ENCODE results near the gene UVSSA. TPM values are rescaled to one million over a fixed set of nuclear protein-coding genes. Genes with fewer than 3 reads are reported as not detected.

The UVSSA gene, protein sequence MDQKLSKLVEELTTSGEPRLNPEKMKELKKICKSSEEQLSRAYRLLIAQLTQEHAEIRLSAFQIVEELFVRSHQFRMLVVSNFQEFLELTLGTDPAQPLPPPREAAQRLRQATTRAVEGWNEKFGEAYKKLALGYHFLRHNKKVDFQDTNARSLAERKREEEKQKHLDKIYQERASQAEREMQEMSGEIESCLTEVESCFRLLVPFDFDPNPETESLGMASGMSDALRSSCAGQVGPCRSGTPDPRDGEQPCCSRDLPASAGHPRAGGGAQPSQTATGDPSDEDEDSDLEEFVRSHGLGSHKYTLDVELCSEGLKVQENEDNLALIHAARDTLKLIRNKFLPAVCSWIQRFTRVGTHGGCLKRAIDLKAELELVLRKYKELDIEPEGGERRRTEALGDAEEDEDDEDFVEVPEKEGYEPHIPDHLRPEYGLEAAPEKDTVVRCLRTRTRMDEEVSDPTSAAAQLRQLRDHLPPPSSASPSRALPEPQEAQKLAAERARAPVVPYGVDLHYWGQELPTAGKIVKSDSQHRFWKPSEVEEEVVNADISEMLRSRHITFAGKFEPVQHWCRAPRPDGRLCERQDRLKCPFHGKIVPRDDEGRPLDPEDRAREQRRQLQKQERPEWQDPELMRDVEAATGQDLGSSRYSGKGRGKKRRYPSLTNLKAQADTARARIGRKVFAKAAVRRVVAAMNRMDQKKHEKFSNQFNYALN
- total RNA-seq (13.0 TPM), polyA plus RNA-seq (7.2 TPM)

DNA sequence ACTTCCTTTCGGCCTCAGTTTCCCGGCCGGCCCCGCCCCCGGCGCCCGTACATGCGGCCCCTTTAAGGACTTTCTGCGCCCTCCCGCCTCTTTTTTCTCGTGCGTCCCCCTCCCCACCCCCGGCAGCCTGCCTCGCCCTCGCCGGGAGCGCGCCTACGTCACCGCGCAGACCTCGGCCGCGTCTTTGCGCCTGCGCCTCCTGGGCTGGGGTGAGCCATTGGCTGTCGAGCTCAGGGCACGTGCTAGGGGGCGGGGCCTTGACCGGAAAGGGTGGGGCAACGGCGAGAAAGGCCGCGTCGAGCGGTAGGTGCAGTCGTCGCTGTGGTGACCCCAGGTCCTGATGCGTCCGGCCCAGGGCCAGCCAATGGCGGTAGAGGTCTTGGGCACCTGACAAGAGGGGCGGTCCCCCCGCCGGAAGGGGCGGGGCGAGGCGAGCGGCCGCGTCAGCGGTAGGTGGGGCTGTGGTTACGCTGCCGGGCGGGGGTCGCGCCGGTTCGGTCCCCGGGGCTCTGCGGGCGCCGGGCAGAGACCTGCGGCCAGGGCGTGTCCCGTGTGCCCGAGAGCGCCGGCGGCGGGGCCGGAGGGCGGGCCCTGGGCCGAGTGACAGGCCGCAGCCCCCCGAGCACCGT, at the start of gene UVSSA:
UVSSA (plus strand) TSS at position 428 of the 629 bp plus-strand sequence. CDS start 884 bp downstream, outside the sequence.
- Histone ChIP-seq H3K4me1 (ENCODE audit: insufficient read depth) (no peaks in the 10 kb centered on the region), H3K36me3 (ENCODE audit: insufficient read depth) (no peaks in the 10 kb centered on the region), H3K4me3 (ENCODE audit: low read depth, low read length) (peak within 1 kb of the TSS; percentile 90), H3K27ac (ENCODE audit: low read depth) (peak within 1 kb of the TSS; percentile 97)
- WGBS = under 1% methylated on average over 76 of the region's 76 CpGs
- DNase-seq (ENCODE audit: extremely low spot score) = peak; percentile 98

DNA sequence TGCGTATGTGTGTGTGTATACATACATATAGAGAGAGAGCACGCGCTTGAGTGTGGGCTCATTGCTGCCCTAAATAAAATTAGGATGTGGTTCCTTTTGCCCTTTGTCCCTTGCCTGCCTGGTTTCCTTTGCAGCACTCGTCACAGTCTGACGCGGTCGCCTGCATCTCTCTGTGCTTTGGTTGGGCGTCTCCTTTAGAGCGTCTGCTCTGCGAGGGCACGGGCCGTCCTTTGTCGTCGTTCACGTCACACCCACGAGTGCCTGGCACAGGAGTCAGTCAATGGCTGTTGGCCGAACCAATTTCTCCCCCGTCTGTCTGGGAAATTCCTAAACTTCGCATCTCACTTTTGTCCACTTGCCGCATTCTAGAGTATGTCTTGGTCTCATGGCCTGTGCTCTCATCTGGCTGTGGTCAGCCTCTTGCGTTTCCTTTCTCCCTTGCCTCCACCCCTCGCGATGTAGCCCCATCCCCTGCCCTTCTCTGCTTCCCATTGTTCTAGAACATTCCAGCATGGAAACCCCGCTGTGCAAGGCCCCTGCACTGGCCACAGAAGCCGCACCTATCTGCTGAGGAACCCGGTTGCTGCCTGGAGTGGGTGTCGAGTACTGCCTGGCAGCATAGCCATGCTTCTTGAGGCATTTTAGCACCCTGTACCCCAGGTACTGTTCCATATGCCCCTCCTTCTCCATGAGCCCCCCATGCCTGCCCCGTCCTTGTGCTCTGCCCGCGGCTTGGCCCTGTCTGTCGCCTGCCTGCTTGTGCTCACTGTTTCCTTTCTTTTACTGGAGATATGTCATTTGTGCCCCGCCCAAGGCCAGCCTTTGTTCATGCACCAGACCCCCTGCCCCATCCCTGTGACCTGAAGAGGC, 49.3 kb upstream of the UVSSA start:
- no peak for DNase-seq (ENCODE audit: extremely low spot score)
- H3K27ac ChIP-seq (ENCODE audit: low read depth) = no peak overlapping the region
- H3K36me3 ChIP-seq (ENCODE audit: insufficient read depth) = peaks cover 4% of the 10 kb centered on the region
- H3K4me3 ChIP-seq (ENCODE audit: low read depth, low read length) = no peak overlapping the region
- WGBS = 92% methylated on average over 32 of the region's 32 CpGs
- H3K4me1 ChIP-seq (ENCODE audit: insufficient read depth) = no peaks in the 10 kb centered on the region

GRCh38 chr4:1298461-1298860, 48.5 kb upstream of the UVSSA start:
- no peak for DNase-seq (ENCODE audit: extremely low spot score)
- WGBS = 92% methylated on average over 7 of the region's 7 CpGs
- Histone ChIP-seq H3K4me1 (ENCODE audit: insufficient read depth) (no peaks in the 10 kb centered on the region), H3K36me3 (ENCODE audit: insufficient read depth) (peaks cover 4% of the 10 kb centered on the region), H3K27ac (ENCODE audit: low read depth) (no peak overlapping the region), H3K4me3 (ENCODE audit: low read depth, low read length) (no peak overlapping the region)

DNA sequence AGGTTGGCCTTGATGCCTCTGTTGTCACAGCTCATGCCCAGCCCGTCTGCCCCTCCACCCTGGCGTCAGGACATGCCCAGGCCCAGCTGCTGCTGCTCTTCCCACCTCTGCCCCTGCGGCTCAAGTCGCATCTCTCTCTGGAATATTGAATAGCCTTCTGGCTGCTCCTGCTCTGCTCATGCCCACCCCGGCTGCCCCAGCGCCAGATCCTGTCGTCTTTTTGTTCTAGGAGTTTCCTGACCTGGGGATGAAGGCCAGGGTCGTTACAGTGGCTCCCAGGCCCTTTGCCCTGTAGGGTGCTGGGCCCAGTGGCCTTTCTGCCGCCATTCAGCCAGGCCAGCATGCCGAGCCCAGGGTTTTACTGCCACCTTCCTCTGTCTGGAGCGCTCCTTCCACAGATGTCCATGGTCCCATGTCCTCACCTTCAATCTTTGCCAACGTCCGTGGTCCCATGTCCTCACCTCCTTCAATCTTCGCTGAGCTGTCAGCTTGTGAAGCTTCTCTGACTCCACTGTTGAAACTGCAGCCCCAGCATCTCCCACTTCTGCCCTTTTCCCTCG, 47.6 kb upstream of the UVSSA start:
- WGBS = 90% methylated on average over 15 of the region's 15 CpGs
- no peak for DNase-seq (ENCODE audit: extremely low spot score)
- Histone ChIP-seq H3K4me3 (ENCODE audit: low read depth, low read length) (no peak overlapping the region), H3K4me1 (ENCODE audit: insufficient read depth) (no peaks in the 10 kb centered on the region), H3K36me3 (ENCODE audit: insufficient read depth) (peaks cover 4% of the 10 kb centered on the region), H3K27ac (ENCODE audit: low read depth) (no peak overlapping the region)

DNA sequence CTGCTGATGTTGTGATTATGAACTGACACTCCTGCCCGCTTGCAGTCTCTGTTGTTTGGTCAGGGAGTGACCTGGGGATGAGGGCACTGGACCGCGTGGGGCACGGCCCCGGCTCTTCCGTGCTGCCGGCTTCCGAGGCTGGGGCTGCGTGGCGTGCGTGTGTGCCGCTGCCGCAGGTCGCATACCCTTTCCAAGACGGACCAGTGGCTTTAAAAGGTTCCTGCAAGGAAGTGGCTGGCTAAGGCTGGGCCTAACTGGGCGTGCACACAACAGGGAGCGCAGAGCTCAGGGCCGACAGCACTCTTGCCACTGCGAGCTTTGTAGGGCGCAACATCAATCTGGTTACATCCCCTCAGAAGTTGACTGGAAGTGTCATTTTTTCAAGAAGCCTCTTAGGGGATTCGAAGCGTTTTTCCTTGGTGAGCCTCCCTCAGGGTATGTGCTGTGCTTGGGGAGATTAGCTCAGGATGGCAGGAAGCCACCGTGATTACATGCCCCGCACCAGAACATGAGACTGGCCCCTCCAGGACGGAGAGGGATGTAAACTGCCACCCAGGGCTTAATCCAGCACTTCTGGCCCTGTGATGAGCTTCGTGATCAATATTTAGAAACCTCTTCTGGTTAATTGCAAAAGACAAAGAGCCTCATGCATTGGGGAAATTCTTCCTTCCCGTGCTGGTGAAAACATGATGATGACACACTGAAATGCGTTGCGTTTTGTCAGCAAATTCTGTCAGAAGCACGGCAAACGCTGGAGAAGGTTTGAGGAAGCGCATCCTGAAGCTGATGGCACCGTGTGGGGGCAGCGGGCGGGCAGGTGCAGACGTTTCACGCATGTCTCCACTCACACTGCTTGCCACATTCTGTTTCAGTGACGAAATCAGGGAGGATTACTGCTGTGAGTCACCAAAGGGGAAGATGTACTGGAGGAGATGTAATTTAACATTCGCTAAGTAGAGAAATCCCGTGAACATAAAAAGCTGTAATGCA, 46.2 kb upstream of the UVSSA start:
- no peaks in the 10 kb centered on the region for H3K4me1 ChIP-seq (ENCODE audit: insufficient read depth)
- no peak for DNase-seq (ENCODE audit: extremely low spot score)

GRCh38 chr4:1302159-1302558, 44.8 kb upstream of the UVSSA start:
- H3K4me3 ChIP-seq (ENCODE audit: low read depth, low read length) = no peak overlapping the region
- 49% methylated on average over 4 of the region's 4 CpGs for WGBS
- H3K27ac ChIP-seq (ENCODE audit: low read depth) = no peak overlapping the region
- no peaks in the 10 kb centered on the region for H3K4me1 ChIP-seq (ENCODE audit: insufficient read depth)
- DNase-seq (ENCODE audit: extremely low spot score) = no peak
- peaks cover 4% of the 10 kb centered on the region for H3K36me3 ChIP-seq (ENCODE audit: insufficient read depth)

More for the DNA sequence above, 46.2 kb upstream of the UVSSA start:
- Histone ChIP-seq H3K36me3 (ENCODE audit: insufficient read depth) (peaks cover 4% of the 10 kb centered on the region), H3K27ac (ENCODE audit: low read depth) (no peak overlapping the region), H3K4me3 (ENCODE audit: low read depth, low read length) (no peak overlapping the region)
- WGBS = 83% methylated on average over 40 of the region's 40 CpGs

GRCh38 chr4:1305261-1305711, 41.7 kb upstream of the UVSSA start:
- H3K4me3 ChIP-seq (ENCODE audit: low read depth, low read length) = no peak overlapping the region
- no peak overlapping the region for H3K27ac ChIP-seq (ENCODE audit: low read depth)
- WGBS = 97% methylated on average over 13 of the region's 13 CpGs
- H3K4me1 ChIP-seq (ENCODE audit: insufficient read depth) = peaks cover 3% of the 10 kb centered on the region
- no peak for DNase-seq (ENCODE audit: extremely low spot score)
- H3K36me3 ChIP-seq (ENCODE audit: insufficient read depth) = no peaks in the 10 kb centered on the region

DNA sequence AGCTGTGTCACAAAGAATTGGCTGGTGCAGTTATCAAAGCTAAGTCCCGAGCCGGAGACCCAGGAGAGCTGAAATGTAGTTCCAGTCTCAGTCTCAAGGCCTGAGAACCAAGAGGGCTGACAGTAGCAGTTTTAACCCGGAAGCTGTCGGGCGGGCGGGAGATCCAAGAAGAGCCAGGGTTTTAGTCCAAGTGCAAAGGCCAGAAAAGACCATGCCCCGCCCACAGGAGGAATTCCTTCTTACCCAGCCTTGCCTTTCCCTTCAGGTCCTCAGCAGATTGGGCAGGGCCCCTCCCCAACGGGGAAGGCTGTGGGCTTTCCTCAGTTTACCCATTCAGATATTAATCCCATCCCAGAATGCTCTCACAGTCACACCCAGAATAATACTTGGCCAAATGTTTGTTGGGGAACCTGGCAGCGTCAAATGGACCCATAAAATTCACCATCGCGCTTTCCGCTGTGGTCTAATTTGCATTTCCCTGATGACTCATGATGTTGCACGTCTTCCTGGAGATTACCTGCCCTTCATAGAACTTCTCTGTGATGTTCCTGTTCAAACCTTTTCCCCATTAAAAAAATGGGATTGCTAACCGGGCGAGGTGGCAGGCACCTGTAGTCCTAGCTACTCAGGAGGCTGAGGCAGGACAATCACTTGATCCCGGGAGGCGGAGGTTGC, 41.1 kb upstream of the UVSSA start:
- H3K4me1 ChIP-seq (ENCODE audit: insufficient read depth) = peaks cover 3% of the 10 kb centered on the region
- DNase-seq (ENCODE audit: extremely low spot score) = no peak
- 79% methylated on average over 17 of the region's 17 CpGs for WGBS
- no peaks in the 10 kb centered on the region for H3K36me3 ChIP-seq (ENCODE audit: insufficient read depth)
- H3K27ac ChIP-seq (ENCODE audit: low read depth) = no peak overlapping the region
- H3K4me3 ChIP-seq (ENCODE audit: low read depth, low read length) = no peak overlapping the region

DNA sequence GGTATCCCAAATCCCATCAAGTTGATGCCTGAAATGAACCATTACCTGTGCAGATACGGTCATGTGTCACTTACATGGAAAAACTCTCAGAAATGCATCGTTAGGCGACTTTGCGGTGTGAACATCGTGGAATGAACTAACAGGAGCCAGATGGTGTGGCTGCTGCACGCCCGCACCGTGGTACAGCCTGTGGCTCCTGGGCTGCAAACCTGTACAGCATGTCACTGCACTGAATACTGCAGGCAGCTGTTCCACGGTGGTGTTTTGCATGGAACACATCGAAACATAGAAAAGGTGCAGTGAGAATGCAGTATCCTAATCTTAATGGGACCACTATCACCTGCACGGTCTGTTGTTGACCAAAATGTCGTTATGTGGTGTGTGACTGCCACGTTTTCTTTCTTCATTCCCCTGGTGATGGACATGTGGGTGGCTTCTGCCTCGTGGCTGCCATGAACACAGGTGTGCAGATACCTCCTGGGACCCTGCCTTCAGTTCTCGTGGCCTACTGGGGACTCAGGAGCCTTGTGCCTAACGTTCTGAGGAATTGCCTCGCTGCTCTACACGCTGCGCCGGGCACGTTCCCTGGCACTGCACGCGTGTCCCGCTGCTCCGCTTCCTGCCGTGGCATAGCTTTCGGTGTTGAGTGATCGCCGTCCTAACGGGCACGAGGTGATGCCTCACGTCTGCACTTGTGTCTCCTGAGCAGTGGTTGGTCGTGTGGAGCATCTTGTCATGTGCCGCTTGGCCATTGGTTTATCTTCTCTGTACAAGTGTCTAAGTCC, 38.9 kb upstream of the UVSSA start:
- no peaks in the 10 kb centered on the region for H3K36me3 ChIP-seq (ENCODE audit: insufficient read depth)
- H3K27ac ChIP-seq (ENCODE audit: low read depth) = no peak overlapping the region
- H3K4me3 ChIP-seq (ENCODE audit: low read depth, low read length) = no peak overlapping the region
- WGBS = 95% methylated on average over 34 of the region's 34 CpGs
- no peak for DNase-seq (ENCODE audit: extremely low spot score)
- peaks cover 3% of the 10 kb centered on the region for H3K4me1 ChIP-seq (ENCODE audit: insufficient read depth)

DNA sequence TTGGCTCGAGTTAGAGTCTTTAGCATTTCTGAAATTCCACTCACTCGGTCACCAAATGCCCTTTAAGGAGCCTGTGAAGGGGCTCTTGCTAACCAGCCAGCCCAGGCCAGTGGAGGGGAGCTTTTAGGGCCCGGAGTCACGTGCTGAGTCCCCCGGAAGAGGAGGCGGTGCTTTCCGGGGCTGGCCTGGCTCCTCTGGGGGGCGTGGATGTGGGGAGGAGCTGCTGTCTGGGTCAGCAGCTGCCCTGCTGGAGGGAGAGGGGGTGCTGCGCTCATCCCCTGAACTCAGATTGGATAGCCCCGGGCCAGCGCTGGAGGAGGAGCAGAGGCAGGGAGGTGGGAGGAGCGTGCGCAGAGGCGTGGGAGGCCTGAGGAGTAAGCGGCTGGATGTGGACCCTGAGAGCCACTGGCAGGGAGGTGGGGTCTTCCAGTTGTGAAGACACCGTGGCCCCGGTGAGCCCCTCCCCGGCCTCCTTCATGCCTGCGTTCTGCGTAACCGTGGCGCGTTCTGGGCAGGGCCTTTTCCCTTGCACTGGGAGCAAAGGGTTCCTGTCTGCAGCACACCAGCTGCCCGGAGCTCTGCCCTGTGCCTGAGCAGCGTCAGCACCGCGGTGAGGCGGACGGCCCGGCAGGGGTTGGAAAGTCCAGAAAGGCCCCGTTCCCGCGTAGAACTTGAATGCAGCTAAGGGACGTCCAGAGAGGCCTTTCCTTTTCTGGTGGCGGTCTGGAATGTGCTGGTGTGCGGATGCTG, 37.6 kb upstream of the UVSSA start:
- H3K27ac ChIP-seq (ENCODE audit: low read depth) = peak overlapping the region; percentile 25
- DNase-seq (ENCODE audit: extremely low spot score) = peak; percentile 84
- peak overlapping the region; percentile 29 for H3K4me3 ChIP-seq (ENCODE audit: low read depth, low read length)
- H3K4me1 ChIP-seq (ENCODE audit: insufficient read depth) = peaks cover 3% of the 10 kb centered on the region
- H3K36me3 ChIP-seq (ENCODE audit: insufficient read depth) = no peaks in the 10 kb centered on the region
- 6% methylated on average over 36 of the region's 36 CpGs for WGBS
